SK-N-SH (cell line): ENCODE results near the gene CDH22. TPM values are rescaled to one million over a fixed set of nuclear protein-coding genes. Genes with fewer than 3 reads are reported as not detected.

Source experiments
- CTCF ChIA-PET: fragments of 300-600, 350-600 bp; formaldehyde crosslinking; extraction: SDS; loops from one replicate; lab custom pipeline; 2021; lab: Yijun Ruan, JAX
- POLR2A ChIA-PET: fragments of 350-600 bp; sonication (Branson Sonifier 250); formaldehyde crosslinking; extraction: SDS; loops from one replicate; lab custom pipeline; 2020; ENCODE audit warnings: antibody characterized with exemption, inconsistent platforms; lab: Yijun Ruan, JAX
- DNase-seq: peaks from one replicate; pipeline ENCODE4 v3.0.0; 2012
- H2AFZ ChIP-seq: fragments of 200-600 bp; sonication (generic); 2 replicates; pipeline ENCODE4 v1.8.1; 2016; ENCODE audit warnings: antibody characterized with exemption, mild to moderate bottlenecking, low read depth
- H3F3A ChIP-seq: fragments of 200-600 bp; sonication (generic); replicated peaks from 2 replicates; pipeline ENCODE3; 2016; ENCODE audit warnings: antibody characterized with exemption, mild to moderate bottlenecking; ENCODE audit not compliant: insufficient read depth
- H3K27ac ChIP-seq, 2 experiments: fragments of 200-500 bp in 1 of 2; fragments of 200-600 bp in 1 of 2; sonication (Bioruptor generic) in 1 of 2; sonication (generic), shearing (Covaris generic) in 1 of 2; 2 replicates each; pipeline versions ENCODE4 v1.5.1 to v1.6.1; 2014 to 2016; ENCODE audit warnings: low read depth in 2 of 2, inconsistent platforms in 1 of 2, low read length in 1 of 2, mild to moderate bottlenecking in 1 of 2, mixed read lengths in 1 of 2
- H3K27me3 ChIP-seq: fragments of 200-600 bp; sonication (generic), shearing (Covaris generic); 2 replicates; pipeline ENCODE4 v1.6.1; 2016; ENCODE audit warnings: mixed run types; ENCODE audit not compliant: insufficient read depth
- H3K36me3 ChIP-seq, 2 experiments: fragments of 200-500 bp in 1 of 2; fragments of 200-600 bp in 1 of 2; sonication (Bioruptor generic) in 1 of 2; sonication (generic) in 1 of 2; replicated peaks in 1 of 2; 2 replicates each; pipeline versions ENCODE3 to v1.5.1; 2014 to 2016; ENCODE audit warnings: low read length in 1 of 2, mild to moderate bottlenecking in 1 of 2; ENCODE audit not compliant: insufficient read depth in 2 of 2, control insufficient read depth in 1 of 2
- H3K4me1 ChIP-seq, 2 experiments: fragments of 200-500 bp in 1 of 2; fragments of 200-600 bp in 1 of 2; sonication (Bioruptor generic) in 1 of 2; sonication (generic), shearing (Covaris generic) in 1 of 2; 2 replicates each; pipeline versions ENCODE4 v1.5.1 to v1.6.1; 2014 to 2016; ENCODE audit warnings: low read depth in 1 of 2, low read length in 1 of 2, mixed run types in 1 of 2; ENCODE audit not compliant: insufficient read depth in 2 of 2, control insufficient read depth in 1 of 2
- H3K4me2 ChIP-seq: fragments of 200-600 bp; sonication (generic), shearing (Covaris generic); 2 replicates; pipeline ENCODE4 v1.6.1; 2017; ENCODE audit warnings: mixed run types
- H3K4me3 ChIP-seq, 2 experiments: fragments of 200-500 bp in 1 of 2; fragments of 200-600 bp in 1 of 2; sonication (Bioruptor generic) in 1 of 2; sonication (generic), shearing (Covaris generic) in 1 of 2; 2 replicates each; pipeline versions ENCODE4 v1.5.1 to v1.8.1; 2014 to 2016; ENCODE audit warnings: low read depth in 2 of 2, inconsistent platforms in 1 of 2, low read length in 1 of 2, mild to moderate bottlenecking in 1 of 2, mixed read lengths in 1 of 2, moderate library complexity in 1 of 2
- H3K79me2 ChIP-seq: fragments of 200-600 bp; sonication (generic); 2 replicates; pipeline ENCODE4 v1.8.1; 2017; ENCODE audit warnings: mild to moderate bottlenecking; ENCODE audit not compliant: insufficient read depth
- H3K9ac ChIP-seq: fragments of 200-600 bp; sonication (generic); 2 replicates; pipeline ENCODE4 v1.6.1; 2017; ENCODE audit warnings: mixed run types
- H3K9me2 ChIP-seq: fragments of 200-600 bp; sonication (generic); 2 replicates; pipeline ENCODE4 v1.6.1; 2017; ENCODE audit warnings: mixed run types
- H3K9me3 ChIP-seq: fragments of 200-600 bp; sonication (generic); 2 replicates; pipeline ENCODE4 v1.6.1; 2017; ENCODE audit warnings: mixed run types, mild to moderate bottlenecking, moderate library complexity
- H4K20me1 ChIP-seq: fragments of 200-600 bp; sonication (generic); 2 replicates; pipeline ENCODE4 v1.6.1; 2017; ENCODE audit warnings: mild to moderate bottlenecking, mixed run types; ENCODE audit not compliant: insufficient read depth
- CTCF ChIP-seq: fragments of 200-600 bp; sonication (generic); IDR thresholded peaks from 2 replicates; pipeline ENCODE4 v1.6.1; 2017; ENCODE audit warnings: antibody characterized with exemption, mild to moderate bottlenecking, moderate library complexity
- MXI1 ChIP-seq: IDR thresholded peaks from 2 replicates; pipeline ENCODE4 v1.6.1; 2012; ENCODE audit warnings: mild to moderate bottlenecking, low read depth, low read length, improper control_type of control experiment
- NRF1 ChIP-seq: IDR thresholded peaks from 2 replicates; pipeline ENCODE4 v1.6.1; 2012; ENCODE audit warnings: low read depth, mild to moderate bottlenecking, low read length
- RAD21 ChIP-seq: IDR thresholded peaks from 2 replicates; pipeline ENCODE4 v1.6.1; 2012; ENCODE audit warnings: mild to moderate bottlenecking, low read length
- RCOR1 ChIP-seq: fragments of 150-350 bp; IDR thresholded peaks from 2 replicates; pipeline ENCODE4 v1.6.1; 2017; ENCODE audit warnings: antibody characterized with exemption, low read length
- RXRA ChIP-seq: IDR thresholded peaks from 2 replicates; pipeline ENCODE4 v1.4.0; 2012; ENCODE audit warnings: low read depth, mild to moderate bottlenecking, borderline replicate concordance
- SIN3A ChIP-seq: IDR thresholded peaks from 2 replicates; pipeline ENCODE4 v1.6.1; 2012; ENCODE audit warnings: low read depth, mild to moderate bottlenecking, low read length, moderate library complexity, borderline replicate concordance
- SMC3 ChIP-seq: IDR thresholded peaks from 2 replicates; pipeline ENCODE4 v1.6.1; 2012; ENCODE audit warnings: low read depth, low read length, improper control_type of control experiment
- TAF1 ChIP-seq: IDR thresholded peaks from 2 replicates; pipeline ENCODE4 v1.6.1; 2012; ENCODE audit warnings: low read depth, mild to moderate bottlenecking, low read length, moderate library complexity, borderline replicate concordance
- USF2 ChIP-seq: fragments of 150-350 bp; IDR thresholded peaks from 2 replicates; pipeline ENCODE4 v1.6.1; 2017; ENCODE audit warnings: antibody characterized with exemption, low read length, low read depth, borderline replicate concordance
- WGBS: methylation state at CpG from one replicate; pipeline ENCODE4 v1.1.6; 2017; ENCODE audit warnings: low lambda C conversion rate; 5-methylcytosine and 5-hydroxymethylcytosine counted together
- polyA plus RNA-seq, 3 experiments: library from polyadenylated mRNA; depleted of rRNA; stranded (reverse); fragments of >200 nt; gene quantifications; 2 replicates each; pipeline ENCODE4 v1.2.3, GENCODE V29; 2012
- TF ChIP-seq, protein P1 (sequence below): IDR thresholded peaks from 2 replicates; pipeline ENCODE4 v1.6.1; 2012; ENCODE audit warnings: mild to moderate bottlenecking, low read depth, low read length, moderate library complexity
- TF ChIP-seq, protein P2 (sequence below): IDR thresholded peaks from 2 replicates; pipeline ENCODE4 v1.4.0; 2012; ENCODE audit warnings: low read depth

Gene CDH22
- polyA plus RNA-seq, 1 of the 3 experiments (the other 2 are of a cell fraction) = not detected

- TF ChIP-seq, protein P1, sequence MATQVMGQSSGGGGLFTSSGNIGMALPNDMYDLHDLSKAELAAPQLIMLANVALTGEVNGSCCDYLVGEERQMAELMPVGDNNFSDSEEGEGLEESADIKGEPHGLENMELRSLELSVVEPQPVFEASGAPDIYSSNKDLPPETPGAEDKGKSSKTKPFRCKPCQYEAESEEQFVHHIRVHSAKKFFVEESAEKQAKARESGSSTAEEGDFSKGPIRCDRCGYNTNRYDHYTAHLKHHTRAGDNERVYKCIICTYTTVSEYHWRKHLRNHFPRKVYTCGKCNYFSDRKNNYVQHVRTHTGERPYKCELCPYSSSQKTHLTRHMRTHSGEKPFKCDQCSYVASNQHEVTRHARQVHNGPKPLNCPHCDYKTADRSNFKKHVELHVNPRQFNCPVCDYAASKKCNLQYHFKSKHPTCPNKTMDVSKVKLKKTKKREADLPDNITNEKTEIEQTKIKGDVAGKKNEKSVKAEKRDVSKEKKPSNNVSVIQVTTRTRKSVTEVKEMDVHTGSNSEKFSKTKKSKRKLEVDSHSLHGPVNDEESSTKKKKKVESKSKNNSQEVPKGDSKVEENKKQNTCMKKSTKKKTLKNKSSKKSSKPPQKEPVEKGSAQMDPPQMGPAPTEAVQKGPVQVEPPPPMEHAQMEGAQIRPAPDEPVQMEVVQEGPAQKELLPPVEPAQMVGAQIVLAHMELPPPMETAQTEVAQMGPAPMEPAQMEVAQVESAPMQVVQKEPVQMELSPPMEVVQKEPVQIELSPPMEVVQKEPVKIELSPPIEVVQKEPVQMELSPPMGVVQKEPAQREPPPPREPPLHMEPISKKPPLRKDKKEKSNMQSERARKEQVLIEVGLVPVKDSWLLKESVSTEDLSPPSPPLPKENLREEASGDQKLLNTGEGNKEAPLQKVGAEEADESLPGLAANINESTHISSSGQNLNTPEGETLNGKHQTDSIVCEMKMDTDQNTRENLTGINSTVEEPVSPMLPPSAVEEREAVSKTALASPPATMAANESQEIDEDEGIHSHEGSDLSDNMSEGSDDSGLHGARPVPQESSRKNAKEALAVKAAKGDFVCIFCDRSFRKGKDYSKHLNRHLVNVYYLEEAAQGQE = no peak
- TF ChIP-seq TAF1 (no peak), USF2 (no peak), NRF1 (no peak), CTCF (no peak), RAD21 (no peak)
- TF ChIP-seq, protein P2, sequence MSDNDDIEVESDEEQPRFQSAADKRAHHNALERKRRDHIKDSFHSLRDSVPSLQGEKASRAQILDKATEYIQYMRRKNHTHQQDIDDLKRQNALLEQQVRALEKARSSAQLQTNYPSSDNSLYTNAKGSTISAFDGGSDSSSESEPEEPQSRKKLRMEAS = no peak
Measured at GRCh38 chr20:46307999-46308257, 370 bp downstream of the CDH22 start (continued).

- Histone ChIP-seq H3K79me2 (no peaks in the 10 kb centered on the region), H3K27ac (no peak overlapping the region), H3K9me3 (no peaks in the 10 kb centered on the region), H3K9me2 (no peaks in the 10 kb centered on the region), H3K4me2 (peak overlapping the region; percentile 19; the same call in 1 of the 2 replicates), H4K20me1 (no peaks in the 10 kb centered on the region), H2AFZ (no peak overlapping the region), H3K27me3 (peaks cover 61% of the 10 kb centered on the region), H3K36me3 (no peaks in the 10 kb centered on the region), H3K9ac (no peak overlapping the region), H3F3A (no peaks in the 10 kb centered on the region), H3K4me1 (no peaks in the 10 kb centered on the region; a peak in 1 of 4 replicates), H3K4me3 (peak overlapping the region in 1 of 2 experiments; percentile 49; a peak in 3 of 4 replicates)
- TF ChIP-seq MXI1 = no peak
- TF ChIP-seq RCOR1 = no peak
- peak; percentile 69 for TF ChIP-seq CTCF
- TF ChIP-seq SIN3A = no peak
- peak; percentile 75 for TF ChIP-seq RAD21
- no peak for TF ChIP-seq RXRA
- peak; percentile 78 for TF ChIP-seq SMC3
- ChIA-PET CTCF (interaction anchor here (0.5 to 14.2 kb wide), 67 partner anchors 8 to 825 kb away, joined by 3 to 190 read pairs (median 4); partner anchors contain the start of gene ELMO2), POLR2A (interaction anchor here (0.8 to 1.0 kb wide), 3 partner anchors 39 to 57 kb away, joined by 3 to 5 read pairs (median 4); no protein-coding TSS in a partner anchor)
- 3% methylated on average over 28 of the region's 90 CpGs for WGBS
- DNase-seq = peak; percentile 89
Measured at GRCh38 chr20:46307139-46307998, 929 bp downstream of the CDH22 start.
